ENCODE measurements around the gene KIRREL3.

DNA sequence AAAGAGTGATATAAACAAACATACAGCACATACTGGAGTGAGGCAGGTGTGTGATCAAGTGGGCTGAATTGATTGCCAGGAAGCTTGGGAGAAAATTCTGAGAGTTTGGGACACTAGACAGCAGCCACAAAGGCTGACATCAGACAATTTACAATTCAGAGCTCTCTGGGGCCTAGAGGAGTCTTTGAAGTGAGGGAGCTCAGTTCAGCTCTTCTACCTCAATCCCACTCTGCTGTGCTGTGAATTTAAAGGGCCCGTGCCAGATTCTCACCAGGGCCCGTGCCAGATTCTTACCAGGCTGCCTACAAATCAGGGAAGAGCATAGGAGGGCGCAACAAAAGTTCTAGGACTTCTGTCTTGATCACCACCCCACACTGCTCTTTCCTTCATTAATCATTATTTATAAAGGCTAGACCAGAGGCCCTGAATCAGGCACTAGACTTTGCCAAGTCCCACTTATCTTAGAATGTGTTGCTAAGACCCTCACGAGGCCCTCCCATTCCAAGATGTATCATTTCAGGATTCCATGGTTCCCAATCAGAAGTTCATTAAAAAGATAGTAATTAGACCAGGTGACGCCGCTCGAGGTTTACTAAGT is 112.4 kb downstream of the KIRREL3 start:
- no peak for TF ChIP-seq POLR2AphosphoS5 (IDR thresholded peaks at IDR 0.05; ENCODE audit: low read depth, low read length)
- no peak for TF ChIP-seq RAD21 (IDR thresholded peaks at IDR 0.05 in 1 of 2, conservative IDR thresholded peaks at IDR 0.05 in 1 of 2; ENCODE audit: low read depth in 2 of 2, low read length in 2 of 2)
- no peak for TF ChIP-seq HDAC2 (IDR thresholded peaks at IDR 0.05; ENCODE audit: borderline replicate concordance in 1 of 2, low read depth in 2 of 2, low read length in 2 of 2)
- TF ChIP-seq PHF8 (conservative IDR thresholded peaks at IDR 0.05; ENCODE audit: low read depth, low read length), result no peak
- TF ChIP-seq POLR2A (IDR thresholded peaks at IDR 0.05; ENCODE audit: control extremely low read depth in 1 of 2, low read depth in 2 of 2, low read length in 2 of 2), result no peak
- no peak for TF ChIP-seq EZH2 (IDR thresholded peaks at IDR 0.05; ENCODE audit: low read depth, low read length, severe bottlenecking)
- TF ChIP-seq TBP (IDR thresholded peaks at IDR 0.05; ENCODE audit: low read depth, low read length), result no peak
- TF ChIP-seq GABPA (IDR thresholded peaks at IDR 0.05; ENCODE audit: borderline replicate concordance, insufficient read depth, low read length), result no peak
- TF ChIP-seq RFX5 (IDR thresholded peaks at IDR 0.05; ENCODE audit: borderline replicate concordance, low read depth, low read length), result no peak

All from H1 (cell line).